K562 (cell line): ENCODE data around the gene FAM98C. TPM values are rescaled to one million over a fixed set of nuclear protein-coding genes. Genes with fewer than 3 reads are reported as not detected.
A peak's percentile ranks its signal among the peaks of the same experiment; 100 is the strongest.

Experiments
- ATAC-seq: fragments of 200-7000 bp; cut with Tn5 transposase; 3 replicates; pipeline ENCODE4 v1.9.1; 2020; ENCODE audit warnings: moderate library complexity
- BruUV-seq: library from RNA; stranded (reverse); fragments of 400-500 nt; replicated peaks from 2 replicates; lab custom pipeline; 2021; lab: Mats Ljungman, UMichigan
- CTCF ChIA-PET: fragments of 300-600 bp; formaldehyde crosslinking; extraction: SDS; loops from one replicate; lab custom pipeline; 2021; ENCODE audit warnings: low intra/inter-chr PET ratio; lab: Yijun Ruan, JAX
- POLR2A ChIA-PET: fragments of 300-600, 350-650 bp; sonication (Branson Sonifier 250); formaldehyde crosslinking; extraction: SDS; loops from one replicate; lab custom pipeline; 2021; ENCODE audit warnings: antibody characterized with exemption, inconsistent platforms; lab: Yijun Ruan, JAX
- DNase-seq, 4 experiments: peaks; one replicate each; pipeline versions ENCODE4 v3.0.0 to v3.0.0-alpha.2; 2011 to 2018; ENCODE audit warnings: low spot score in 3 of 4, mixed read lengths in 3 of 4; ENCODE audit errors: extremely low read depth in 1 of 4
- FAIRE-seq: peaks from 2 replicates; lab custom pipeline; 2011; peaks lifted over from hg19 to GRCh38; lab: Jason Lieb, UNC
- H2AFZ ChIP-seq: 2 replicates; pipeline ENCODE4 v1.6.0; 2011; ENCODE audit warnings: low read depth, low read length, control low read depth, inconsistent platforms
- H3K27ac ChIP-seq: fragments of 200-600 bp; 3 replicates; pipeline ENCODE4 v1.8.0; 2011; ENCODE audit warnings: low read depth, mild to moderate bottlenecking, control low read depth, inconsistent platforms, low read length, moderate library complexity, mixed read lengths; ENCODE audit errors: extremely low read depth
- H3K27me3 ChIP-seq, 2 experiments: fragments of 300-600 bp in 1 of 2; 2 replicates in 1 of 2; 3 replicates in 1 of 2; pipeline versions ENCODE4 v1.6.0 to v1.8.0; 2011; ENCODE audit warnings: inconsistent platforms in 2 of 2, low read length in 2 of 2, mild to moderate bottlenecking in 1 of 2, mixed read lengths in 1 of 2, moderate library complexity in 1 of 2; ENCODE audit not compliant: control insufficient read depth in 2 of 2, insufficient read depth in 2 of 2
- H3K36me3 ChIP-seq: fragments of 300-600 bp; 3 replicates; pipeline ENCODE4 v1.8.0; 2011; ENCODE audit warnings: mild to moderate bottlenecking, low read length, inconsistent platforms; ENCODE audit not compliant: control insufficient read depth, insufficient read depth
- H3K4me1 ChIP-seq, 2 experiments: fragments of 200-600 bp in 1 of 2; replicated peaks in 1 of 2; 2 replicates in 1 of 2; 3 replicates in 1 of 2; pipeline versions ENCODE4 v1.5.1 to v1.8.0; 2011; ENCODE audit warnings: inconsistent platforms in 2 of 2, low read length in 2 of 2, mild to moderate bottlenecking in 1 of 2, mixed read lengths in 1 of 2, moderate library complexity in 1 of 2; ENCODE audit not compliant: control insufficient read depth in 2 of 2, insufficient read depth in 2 of 2
- H3K4me2 ChIP-seq: 2 replicates; pipeline ENCODE4 v1.6.1; 2011; ENCODE audit warnings: low read length, control low read depth, inconsistent platforms, mixed read lengths; ENCODE audit not compliant: insufficient read depth
- H3K4me3 ChIP-seq: fragments of 200-600 bp; sonication (generic), shearing (Covaris generic); 2 replicates; pipeline ENCODE4 v1.5.1; 2016; ENCODE audit warnings: control low read depth, inconsistent platforms
- H3K79me2 ChIP-seq: fragments of 200-600 bp; 3 replicates; pipeline ENCODE4 v1.8.0; 2011; ENCODE audit warnings: low read length, inconsistent platforms; ENCODE audit not compliant: control insufficient read depth, insufficient read depth
- H3K9ac ChIP-seq, 2 experiments: 2 replicates each; pipeline versions ENCODE4 v1.6.0 to v1.6.1; 2011; ENCODE audit warnings: low read depth in 2 of 2, low read length in 2 of 2, control low read depth in 1 of 2, inconsistent platforms in 1 of 2, mild to moderate bottlenecking in 1 of 2, mixed read lengths in 1 of 2; ENCODE audit not compliant: insufficient read depth in 1 of 2
- H3K9me1 ChIP-seq: one replicate; pipeline ENCODE4 v1.6.0; 2011; ENCODE audit warnings: inconsistent platforms, mild to moderate bottlenecking, low read length, moderate library complexity; ENCODE audit not compliant: control insufficient read depth, insufficient read depth
- H3K9me3 ChIP-seq: replicated peaks from 2 replicates; pipeline ENCODE4 v1.5.1; 2011; ENCODE audit warnings: low read depth, low read length, inconsistent platforms; ENCODE audit not compliant: control insufficient read depth, insufficient read depth
- H4K20me1 ChIP-seq: replicated peaks from 2 replicates; pipeline ENCODE4 v1.6.1; 2011; ENCODE audit warnings: low read length, inconsistent platforms, mixed read lengths; ENCODE audit not compliant: control insufficient read depth, insufficient read depth
- ARID1B ChIP-seq: fragments of 450-650 bp; IDR thresholded peaks from 2 replicates; pipeline ENCODE4 v1.6.1; 2016; ENCODE audit warnings: antibody characterized with exemption, mild to moderate bottlenecking, inconsistent platforms
- CTBP1 ChIP-seq: fragments of 450-650 bp; IDR thresholded peaks from 2 replicates; pipeline ENCODE4 v1.6.1; 2016; ENCODE audit warnings: borderline replicate concordance
- FOXJ2 ChIP-seq: fragments of 200-800 bp; sonication (Bioruptor generic); IDR thresholded peaks from 2 replicates; pipeline ENCODE4 v1.6.1; 2016; ENCODE audit warnings: missing genetic modification characterization, missing compliant biosample characterization
- HDAC1 ChIP-seq, 2 experiments: fragments of 450-650 bp; IDR thresholded peaks; 2 replicates each; pipeline ENCODE4 v1.6.1; 2016 to 2017; ENCODE audit warnings: inconsistent platforms in 1 of 2, mild to moderate bottlenecking in 1 of 2, moderate library complexity in 1 of 2
- KLF16 ChIP-seq: IDR thresholded peaks from 2 replicates; pipeline ENCODE4 v1.6.1; 2016; ENCODE audit warnings: antibody characterized with exemption
- MEIS2 ChIP-seq: fragments of 450-650 bp; IDR thresholded peaks from 2 replicates; pipeline ENCODE4 v1.6.1; 2014; ENCODE audit warnings: mild to moderate bottlenecking; ENCODE audit not compliant: partially characterized antibody
- NRF1 ChIP-seq, 2 experiments: fragments of 450-650 bp; IDR thresholded peaks in 1 of 2; conservative IDR thresholded peaks in 1 of 2; 2 replicates each; pipeline ENCODE4 v1.6.1; 2014; ENCODE audit warnings: mild to moderate bottlenecking in 2 of 2
- RBM22 ChIP-seq: fragments of 200-400 bp; formaldehyde crosslinking; IDR thresholded peaks from 2 replicates; pipeline ENCODE4 v1.6.1; 2018; ENCODE audit warnings: low read length, low read depth; ENCODE audit not compliant: poor library complexity, severe bottlenecking
- SMARCE1 ChIP-seq: fragments of 450-650 bp; IDR thresholded peaks from 2 replicates; pipeline ENCODE4 v1.7.1; 2016; ENCODE audit warnings: mild to moderate bottlenecking
- TAF7 ChIP-seq: fragments of 450-650 bp; IDR thresholded peaks from 2 replicates; pipeline ENCODE4 v1.6.1; 2016; ENCODE audit warnings: missing genetic modification characterization, missing compliant biosample characterization
- TCF3 ChIP-seq: sonication (generic); formaldehyde crosslinking; IDR thresholded peaks from 2 replicates; pipeline ENCODE4 v1.4.0; 2020; ENCODE audit warnings: mild to moderate bottlenecking, missing genetic modification reagents
- TGIF2 ChIP-seq: sonication (generic); formaldehyde crosslinking; IDR thresholded peaks from 2 replicates; pipeline ENCODE4 v1.8.1; 2022; ENCODE audit warnings: mild to moderate bottlenecking, missing genetic modification reagents, moderate library complexity
- WGBS: fragments of 100-300 bp; shearing (Covaris generic); methylation state at CpG from one replicate; pipeline ENCODE4 v1.1.6; 2016; ENCODE audit warnings: low coverage, mixed read lengths; ENCODE audit not compliant: insufficient coverage; ENCODE audit errors: missing lambda C conversion rate; 5-methylcytosine and 5-hydroxymethylcytosine counted together
- in situ Hi-C: fragments of 300-500 bp; cut with MboI; formaldehyde crosslinking; loops from 4 replicates; pipeline ENCODE4 v1.15.0; 2018; ENCODE audit warnings: inconsistent platforms, mixed read lengths
- intact Hi-C: fragments of 100-400 bp; cut with micrococcal nuclease; formaldehyde crosslinking; loops from 2 replicates; pipeline ENCODE4 v1.14.2; 2022
- polyA plus RNA-seq, 8 experiments: library from polyadenylated mRNA; depleted of rRNA in 4 of 8; stranded (reverse) in 5 of 8; unstranded in 3 of 8; fragments of >200 nt; fragmentation: Nextera tagmentation in 2 of 8; fragmentation: Illumina TruSeq in 1 of 8; extraction: Ambion mirVana in 2 of 8; extraction: Trizol in 1 of 8; gene quantifications; 2 replicates each; pipeline versions ENCODE4 v1.2.1 to v1.2.3, GENCODE V29; 2011 to 2014; ENCODE audit warnings: inconsistent platforms in 1 of 8, missing spikeins in 1 of 8
- total RNA-seq, 7 experiments: library from RNA; depleted of rRNA in 6 of 7; stranded (reverse); fragments of >200 nt in 6 of 7; fragmentation: Illumina TruSeq in 2 of 7; extraction: Trizol in 2 of 7; gene quantifications; 2 replicates each; pipeline versions ENCODE4 v1.2.1 to v1.2.3, GENCODE V29; 2011 to 2021; ENCODE audit warnings: low replicate concordance in 1 of 7
- TF ChIP-seq, protein P1 (sequence below), 2 experiments: fragments of 450-650 bp; conservative IDR thresholded peaks; 2 replicates each; pipeline ENCODE4 v1.6.1; 2017; ENCODE audit warnings: mild to moderate bottlenecking in 2 of 2, moderate library complexity in 2 of 2
- TF ChIP-seq, protein P2 (sequence below): fragments of 450-650 bp; IDR thresholded peaks from 2 replicates; pipeline ENCODE4 v1.6.1; 2016; ENCODE audit warnings: borderline replicate concordance
- TF ChIP-seq, protein P3 (sequence below): fragments of 250-450 bp; sonication (Bioruptor Pico); IDR thresholded peaks from 2 replicates; pipeline ENCODE4 v1.9.0; 2021; ENCODE audit warnings: mild to moderate bottlenecking, inconsistent platforms

FAM98C gene
- total and polyA plus RNA-seq, 9 of the 15 experiments (the other 6 are each of a cell fraction or from before 2014, with no cell fraction given): 1.7 to 43.8 (median 13.7) TPM

- ATAC-seq (peak; percentile 9; the same call in 2 of the 3 replicates), FAIRE-seq (peak; percentile 75), DNase-seq (peak in 2 of 4 experiments; percentile 42 to 78)
- POLR2A ChIA-PET: interaction anchor here (0.6 to 1.7 kb wide), 13 partner anchors 9 to 455 kb away, joined by 3 to 27 read pairs (median 4); partner anchors contain the start of genes FAM98C and PSMD8
- Histone ChIP-seq H4K20me1 (peaks cover 3% of the 10 kb centered on the region; the same call in 1 of the 2 replicates), H3K4me3 (peak overlapping the region; percentile 49), H3K27ac (peak overlapping the region; percentile 33; the same call in 2 of the 3 replicates), H3K36me3 (peaks cover 42% of the 10 kb centered on the region; the same call in 2 of the 3 replicates), H3K4me2 (peak overlapping the region; percentile 70), H3K9ac (peak overlapping the region; percentile 17 to 81; a peak in 3 of 4 replicates), H3K27me3 (no peaks in the 10 kb centered on the region), H3K9me3 (no peaks in the 10 kb centered on the region), H2AFZ (peak overlapping the region; percentile 60; the same call in 1 of the 2 replicates), H3K9me1 (peaks cover 3% of the 10 kb centered on the region), H3K4me1 (peaks cover 6 to 56% of the 10 kb centered on the region in 2 experiments; a peak in 3 of 5 replicates), H3K79me2 (0 out of 3 replicates have a peak, but pooled peaks cover 2% of the 10 kb centered on the region)
- CTCF ChIA-PET: interaction anchor here (0.6 kb wide), 1 partner anchor 20 kb away, joined by 5 read pairs; no protein-coding TSS in a partner anchor
- 7% methylated on average over 28 of the region's 36 CpGs for WGBS
- intact Hi-C loops: loop anchor here (5.0 kb wide), 2 partner anchors 50 to 145 kb away; partner anchors contain the start of gene CATSPERG
- BruUV-seq: no TSS peak
- in situ Hi-C loops: no loop called here
- TF ChIP-seq TGIF2 (CRISPR knock-in tag): no peak
- peak; percentile 41; the same call in 1 of the 2 replicates for TF ChIP-seq SMARCE1
- peak; percentile 29; the same call in 1 of the 2 replicates for TF ChIP-seq CTBP1
- TF ChIP-seq TAF7: no peak
- TF ChIP-seq RBM22: peak; percentile 8
- TF ChIP-seq KLF16: no peak
- TF ChIP-seq, protein P1, sequence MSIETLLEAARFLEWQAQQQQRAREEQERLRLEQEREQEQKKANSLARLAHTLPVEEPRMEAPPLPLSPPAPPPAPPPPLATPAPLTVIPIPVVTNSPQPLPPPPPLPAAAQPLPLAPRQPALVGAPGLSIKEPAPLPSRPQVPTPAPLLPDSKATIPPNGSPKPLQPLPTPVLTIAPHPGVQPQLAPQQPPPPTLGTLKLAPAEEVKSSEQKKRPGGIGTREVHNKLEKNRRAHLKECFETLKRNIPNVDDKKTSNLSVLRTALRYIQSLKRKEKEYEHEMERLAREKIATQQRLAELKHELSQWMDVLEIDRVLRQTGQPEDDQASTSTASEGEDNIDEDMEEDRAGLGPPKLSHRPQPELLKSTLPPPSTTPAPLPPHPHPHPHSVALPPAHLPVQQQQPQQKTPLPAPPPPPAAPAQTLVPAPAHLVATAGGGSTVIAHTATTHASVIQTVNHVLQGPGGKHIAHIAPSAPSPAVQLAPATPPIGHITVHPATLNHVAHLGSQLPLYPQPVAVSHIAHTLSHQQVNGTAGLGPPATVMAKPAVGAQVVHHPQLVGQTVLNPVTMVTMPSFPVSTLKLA (conservative IDR thresholded peaks at IDR 0.05): 0 out of 4 replicates have a peak, but pooled peaks of 1 of the 2 experiments have one; percentile 31
- no peak for TF ChIP-seq FOXJ2 (tag)
- TF ChIP-seq, protein P2, sequence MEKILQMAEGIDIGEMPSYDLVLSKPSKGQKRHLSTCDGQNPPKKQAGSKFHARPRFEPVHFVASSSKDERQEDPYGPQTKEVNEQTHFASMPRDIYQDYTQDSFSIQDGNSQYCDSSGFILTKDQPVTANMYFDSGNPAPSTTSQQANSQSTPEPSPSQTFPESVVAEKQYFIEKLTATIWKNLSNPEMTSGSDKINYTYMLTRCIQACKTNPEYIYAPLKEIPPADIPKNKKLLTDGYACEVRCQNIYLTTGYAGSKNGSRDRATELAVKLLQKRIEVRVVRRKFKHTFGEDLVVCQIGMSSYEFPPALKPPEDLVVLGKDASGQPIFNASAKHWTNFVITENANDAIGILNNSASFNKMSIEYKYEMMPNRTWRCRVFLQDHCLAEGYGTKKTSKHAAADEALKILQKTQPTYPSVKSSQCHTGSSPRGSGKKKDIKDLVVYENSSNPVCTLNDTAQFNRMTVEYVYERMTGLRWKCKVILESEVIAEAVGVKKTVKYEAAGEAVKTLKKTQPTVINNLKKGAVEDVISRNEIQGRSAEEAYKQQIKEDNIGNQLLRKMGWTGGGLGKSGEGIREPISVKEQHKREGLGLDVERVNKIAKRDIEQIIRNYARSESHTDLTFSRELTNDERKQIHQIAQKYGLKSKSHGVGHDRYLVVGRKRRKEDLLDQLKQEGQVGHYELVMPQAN: 0 out of 2 replicates have a peak, but pooled peaks have one; percentile 51
- TF ChIP-seq ARID1B: 0 out of 2 replicates have a peak, but pooled peaks have one; percentile 39
- TF ChIP-seq HDAC1 (IDR thresholded peaks at IDR 0.05): peak in 1 of 2 experiments; percentile 44; a peak in 2 of 4 replicates
- TF ChIP-seq NRF1 (conservative IDR thresholded peaks at IDR 0.05 in 1 of 2, IDR thresholded peaks at IDR 0.05 in 1 of 2): peak; percentile 19 to 44; a peak in 2 of 4 replicates
- TF ChIP-seq, protein P3, sequence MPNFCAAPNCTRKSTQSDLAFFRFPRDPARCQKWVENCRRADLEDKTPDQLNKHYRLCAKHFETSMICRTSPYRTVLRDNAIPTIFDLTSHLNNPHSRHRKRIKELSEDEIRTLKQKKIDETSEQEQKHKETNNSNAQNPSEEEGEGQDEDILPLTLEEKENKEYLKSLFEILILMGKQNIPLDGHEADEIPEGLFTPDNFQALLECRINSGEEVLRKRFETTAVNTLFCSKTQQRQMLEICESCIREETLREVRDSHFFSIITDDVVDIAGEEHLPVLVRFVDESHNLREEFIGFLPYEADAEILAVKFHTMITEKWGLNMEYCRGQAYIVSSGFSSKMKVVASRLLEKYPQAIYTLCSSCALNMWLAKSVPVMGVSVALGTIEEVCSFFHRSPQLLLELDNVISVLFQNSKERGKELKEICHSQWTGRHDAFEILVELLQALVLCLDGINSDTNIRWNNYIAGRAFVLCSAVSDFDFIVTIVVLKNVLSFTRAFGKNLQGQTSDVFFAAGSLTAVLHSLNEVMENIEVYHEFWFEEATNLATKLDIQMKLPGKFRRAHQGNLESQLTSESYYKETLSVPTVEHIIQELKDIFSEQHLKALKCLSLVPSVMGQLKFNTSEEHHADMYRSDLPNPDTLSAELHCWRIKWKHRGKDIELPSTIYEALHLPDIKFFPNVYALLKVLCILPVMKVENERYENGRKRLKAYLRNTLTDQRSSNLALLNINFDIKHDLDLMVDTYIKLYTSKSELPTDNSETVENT (CRISPR knock-in tag): 0 out of 2 replicates have a peak, but pooled peaks have one; percentile 23
- no peak for TF ChIP-seq MEIS2
- 0 out of 2 replicates have a peak, but pooled peaks have one; percentile 20 for TF ChIP-seq TCF3 (CRISPR knock-in tag)
Observed at GRCh38 chr19:38386971-38387549, 15.8 kb upstream of the FAM98C start.
